Chondrocyte (in vitro differentiated cells): Measurements from ENCODE around the gene ZBTB1. TPM values are rescaled to one million over a fixed set of nuclear protein-coding genes. Genes with fewer than 3 reads are reported as not detected.

Source experiments
- DNase-seq: peaks from one replicate; pipeline ENCODE4 v3.0.0; 2021; ENCODE audit warnings: mixed read lengths, low spot score
- H3K27ac Mint-ChIP-seq: one replicate; pipeline ENCODE4 v1.8.0; 2021; ENCODE audit warnings: mild to moderate bottlenecking, moderate library complexity, mixed read lengths; ENCODE audit not compliant: unreplicated experiment
- H3K27me3 Mint-ChIP-seq: 2 replicates; pipeline ENCODE4 v1.8.0; 2021; ENCODE audit warnings: low read depth, mixed read lengths
- H3K36me3 Mint-ChIP-seq: 2 replicates; pipeline ENCODE4 v1.8.0; 2021; ENCODE audit warnings: low read depth, mixed read lengths
- H3K4me1 Mint-ChIP-seq: 2 replicates; pipeline ENCODE4 v1.8.0; 2021; ENCODE audit warnings: low read depth, mild to moderate bottlenecking, mixed read lengths
- H3K4me3 Mint-ChIP-seq: one replicate; pipeline ENCODE4 v1.8.0; 2021; ENCODE audit warnings: mild to moderate bottlenecking, moderate library complexity, mixed read lengths; ENCODE audit not compliant: unreplicated experiment
- H3K9me3 Mint-ChIP-seq: 2 replicates; pipeline ENCODE4 v1.8.0; 2021; ENCODE audit warnings: low read depth, mixed read lengths
- CTCF ChIP-seq: fragments of 200-600 bp; sonication (generic); IDR thresholded peaks from 2 replicates; pipeline ENCODE4 v1.5.0; 2021; ENCODE audit warnings: antibody characterized with exemption, mild to moderate bottlenecking, moderate library complexity
- total RNA-seq: library from RNA; stranded (reverse); gene quantifications from 3 replicates; pipeline ENCODE4 v1.2.1, GENCODE V29; 2021

The ZBTB1 gene
- total RNA-seq, 1 donor from 2014 or later, result 49.3 TPM

GRCh38 chr14:64476438-64476837 lies 28.1 kb upstream of the ZBTB1 start:
- Mint-ChIP-seq H3K36me3 (no peaks in the 10 kb centered on the region), H3K4me1 (peaks cover 2% of the 10 kb centered on the region), H3K27ac (no peak overlapping the region), H3K9me3 (no peaks in the 10 kb centered on the region), H3K4me3 (no peak overlapping the region), H3K27me3 (no peaks in the 10 kb centered on the region)
- DNase-seq, result no peak
- no peak for TF ChIP-seq CTCF

- DNase-seq, result no peak
- Mint-ChIP-seq H3K36me3 (no peaks in the 10 kb centered on the region), H3K27ac (no peak overlapping the region), H3K4me3 (no peak overlapping the region), H3K9me3 (no peaks in the 10 kb centered on the region), H3K4me1 (no peaks in the 10 kb centered on the region), H3K27me3 (no peaks in the 10 kb centered on the region)
- TF ChIP-seq CTCF, result peak; percentile 87
Observed at GRCh38 chr14:64478634-64479250, 25.8 kb upstream of the ZBTB1 start.

GRCh38 chr14:64488590-64489099 lies 15.9 kb upstream of the ZBTB1 start:
- no peak overlapping the region for H3K4me3 Mint-ChIP-seq
- no peak overlapping the region for H3K27ac Mint-ChIP-seq
- H3K9me3 Mint-ChIP-seq, result no peaks in the 10 kb centered on the region
- no peaks in the 10 kb centered on the region for H3K4me1 Mint-ChIP-seq
- no peak for DNase-seq
- no peaks in the 10 kb centered on the region for H3K27me3 Mint-ChIP-seq
- H3K36me3 Mint-ChIP-seq, result peaks cover 12% of the 10 kb centered on the region
- TF ChIP-seq CTCF, result no peak

GRCh38 chr14:64491637-64492036 lies 12.9 kb upstream of the ZBTB1 start:
- Mint-ChIP-seq H3K4me3 (no peak overlapping the region), H3K9me3 (no peaks in the 10 kb centered on the region), H3K27ac (no peak overlapping the region), H3K36me3 (peaks cover 14% of the 10 kb centered on the region), H3K27me3 (no peaks in the 10 kb centered on the region), H3K4me1 (no peaks in the 10 kb centered on the region)
- no peak for DNase-seq
- no peak for TF ChIP-seq CTCF

- Mint-ChIP-seq H3K4me3 (no peak overlapping the region), H3K4me1 (peaks cover 7% of the 10 kb centered on the region), H3K27ac (no peak overlapping the region), H3K9me3 (no peaks in the 10 kb centered on the region), H3K36me3 (peaks cover 3% of the 10 kb centered on the region), H3K27me3 (no peaks in the 10 kb centered on the region)
- DNase-seq, result no peak
- no peak for TF ChIP-seq CTCF
Observed at GRCh38 chr14:64493455-64493854, 11.1 kb upstream of the ZBTB1 start.
